HEK293 (cell line): ENCODE data around the gene CORT.
"Not testable (repeated sequence)": the region's sequence is repeated elsewhere in the genome, so short reads cannot be mapped to it uniquely, and the experiment has no call there.

ENCODE experiments used
- CTCF ChIA-PET: fragments of 350-600 bp; formaldehyde crosslinking; extraction: SDS; loops from one replicate; lab custom pipeline; 2021; ENCODE audit warnings: antibody characterized with exemption; lab: Yijun Ruan, JAX
- POLR2A ChIA-PET: fragments of 300-600 bp; formaldehyde crosslinking; extraction: SDS; loops from one replicate; lab custom pipeline; 2020; ENCODE audit warnings: antibody characterized with exemption, inconsistent platforms; lab: Yijun Ruan, JAX
- H3K27ac ChIP-seq: fragments of 200-500 bp; sonication (Bioruptor generic); 2 replicates; pipeline ENCODE4 v1.5.1; 2014; ENCODE audit warnings: low read depth, low read length, control low read depth, inconsistent platforms; ENCODE audit errors: extremely low read depth
- H3K36me3 ChIP-seq, 2 experiments: fragments of 200-500 bp in 1 of 2; sonication (Bioruptor generic) in 1 of 2; 1 replicate in 1 of 2; 2 replicates in 1 of 2; pipeline ENCODE4 v1.5.1; 2014 to 2017; ENCODE audit warnings: inconsistent platforms in 2 of 2, low read length in 2 of 2; ENCODE audit not compliant: control insufficient read depth in 2 of 2, insufficient read depth in 1 of 2
- H3K4me1 ChIP-seq: fragments of 200-500 bp; sonication (Bioruptor generic); 2 replicates; pipeline ENCODE4 v1.5.1; 2014; ENCODE audit warnings: mild to moderate bottlenecking, low read length, inconsistent platforms; ENCODE audit not compliant: control insufficient read depth, insufficient read depth
- H3K4me3 ChIP-seq: 2 replicates; pipeline ENCODE4 v1.5.1; 2011; ENCODE audit warnings: low read depth, mild to moderate bottlenecking, control low read depth, low read length, moderate library complexity
- H3K9me3 ChIP-seq: fragments of 200-500 bp; sonication (Bioruptor generic); 2 replicates; pipeline ENCODE4 v1.5.1; 2014; ENCODE audit warnings: low read depth, low read length, inconsistent platforms; ENCODE audit not compliant: control insufficient read depth, insufficient read depth
- GLIS1 ChIP-seq: fragments of 450-650 bp; formaldehyde crosslinking; IDR thresholded peaks from 2 replicates; pipeline ENCODE4 v1.5.1; 2016; ENCODE audit warnings: missing biosample characterization, missing genetic modification characterization
- OSR2 ChIP-seq: fragments of 450-650 bp; formaldehyde crosslinking; IDR thresholded peaks from 2 replicates; pipeline ENCODE4 v1.5.1; 2016; ENCODE audit warnings: missing biosample characterization, missing genetic modification characterization
- OVOL3 ChIP-seq: fragments of 450-650 bp; formaldehyde crosslinking; IDR thresholded peaks from 2 replicates; pipeline ENCODE4 v1.5.1; 2016; ENCODE audit warnings: missing biosample characterization, missing genetic modification characterization
- ZBTB21 ChIP-seq: fragments of 450-650 bp; formaldehyde crosslinking; IDR thresholded peaks from 2 replicates; pipeline ENCODE4 v1.5.1; 2017; ENCODE audit warnings: missing biosample characterization, missing genetic modification characterization
- ZNF112 ChIP-seq: fragments of 450-650 bp; formaldehyde crosslinking; IDR thresholded peaks from 2 replicates; pipeline ENCODE4 v1.5.0; 2017; ENCODE audit warnings: missing biosample characterization, missing genetic modification characterization
- ZNF121 ChIP-seq: fragments of 450-650 bp; formaldehyde crosslinking; IDR thresholded peaks from 2 replicates; pipeline ENCODE4 v1.5.1; 2016; ENCODE audit warnings: missing biosample characterization, missing genetic modification characterization
- ZNF211 ChIP-seq: fragments of 450-650 bp; formaldehyde crosslinking; IDR thresholded peaks from 2 replicates; pipeline ENCODE4 v1.5.1; 2016; ENCODE audit warnings: low read depth, missing biosample characterization, missing genetic modification characterization
- ZNF214 ChIP-seq: fragments of 450-650 bp; formaldehyde crosslinking; IDR thresholded peaks from 2 replicates; pipeline ENCODE4 v1.5.1; 2017; ENCODE audit warnings: missing biosample characterization, mild to moderate bottlenecking, missing genetic modification characterization, borderline replicate concordance
- ZNF292 ChIP-seq: fragments of 450-650 bp; formaldehyde crosslinking; IDR thresholded peaks from 2 replicates; pipeline ENCODE4 v1.5.1; 2016; ENCODE audit warnings: low read depth, missing biosample characterization, missing genetic modification characterization, borderline replicate concordance
- ZNF354C ChIP-seq: fragments of 450-650 bp; formaldehyde crosslinking; IDR thresholded peaks from 2 replicates; pipeline ENCODE4 v1.5.1; 2016; ENCODE audit warnings: missing biosample characterization, missing genetic modification characterization, low read depth, borderline replicate concordance
- ZNF404 ChIP-seq: fragments of 450-650 bp; formaldehyde crosslinking; IDR thresholded peaks from 2 replicates; pipeline ENCODE4 v1.5.1; 2017; ENCODE audit warnings: missing biosample characterization, missing genetic modification characterization
- ZNF449 ChIP-seq: fragments of 450-650 bp; formaldehyde crosslinking; IDR thresholded peaks from 2 replicates; pipeline ENCODE4 v1.5.1; 2017; ENCODE audit warnings: missing biosample characterization, mild to moderate bottlenecking, missing genetic modification characterization, moderate library complexity
- ZNF530 ChIP-seq: fragments of 450-650 bp; formaldehyde crosslinking; IDR thresholded peaks from 2 replicates; pipeline ENCODE4 v1.5.1; 2016; ENCODE audit warnings: low read depth, missing biosample characterization, missing genetic modification characterization
- ZNF621 ChIP-seq: fragments of 450-650 bp; formaldehyde crosslinking; IDR thresholded peaks from 2 replicates; pipeline ENCODE4 v1.5.1; 2017; ENCODE audit warnings: missing biosample characterization, missing genetic modification characterization
- ZNF654 ChIP-seq: fragments of 450-650 bp; formaldehyde crosslinking; IDR thresholded peaks from 2 replicates; pipeline ENCODE4 v1.5.1; 2016; ENCODE audit warnings: low read depth, missing biosample characterization, missing genetic modification characterization
- ZNF660 ChIP-seq: fragments of 450-650 bp; IDR thresholded peaks from 2 replicates; pipeline ENCODE4 v1.5.1; 2018; ENCODE audit warnings: missing biosample characterization, mild to moderate bottlenecking, missing genetic modification characterization
- ZNF664 ChIP-seq: fragments of 450-650 bp; formaldehyde crosslinking; IDR thresholded peaks from 2 replicates; pipeline ENCODE4 v1.5.1; 2016; ENCODE audit warnings: missing biosample characterization, missing genetic modification characterization
- TF ChIP-seq, protein P1 (sequence below): fragments of 450-650 bp; IDR thresholded peaks from 2 replicates; pipeline ENCODE4 v1.5.1; 2018; ENCODE audit warnings: missing biosample characterization, missing genetic modification characterization
- TF ChIP-seq, protein P2 (sequence below): fragments of 450-650 bp; formaldehyde crosslinking; IDR thresholded peaks from 2 replicates; pipeline ENCODE4 v1.5.1; 2017; ENCODE audit warnings: missing biosample characterization, missing genetic modification characterization
- TF ChIP-seq, protein P3 (sequence below): fragments of 450-650 bp; formaldehyde crosslinking; IDR thresholded peaks from 2 replicates; pipeline ENCODE4 v1.5.1; 2016; ENCODE audit warnings: missing biosample characterization, missing genetic modification characterization

Gene CORT

GRCh38 chr1:10456661-10457060, 6.8 kb downstream of the CORT start (continued):
- TF ChIP-seq, protein P1, sequence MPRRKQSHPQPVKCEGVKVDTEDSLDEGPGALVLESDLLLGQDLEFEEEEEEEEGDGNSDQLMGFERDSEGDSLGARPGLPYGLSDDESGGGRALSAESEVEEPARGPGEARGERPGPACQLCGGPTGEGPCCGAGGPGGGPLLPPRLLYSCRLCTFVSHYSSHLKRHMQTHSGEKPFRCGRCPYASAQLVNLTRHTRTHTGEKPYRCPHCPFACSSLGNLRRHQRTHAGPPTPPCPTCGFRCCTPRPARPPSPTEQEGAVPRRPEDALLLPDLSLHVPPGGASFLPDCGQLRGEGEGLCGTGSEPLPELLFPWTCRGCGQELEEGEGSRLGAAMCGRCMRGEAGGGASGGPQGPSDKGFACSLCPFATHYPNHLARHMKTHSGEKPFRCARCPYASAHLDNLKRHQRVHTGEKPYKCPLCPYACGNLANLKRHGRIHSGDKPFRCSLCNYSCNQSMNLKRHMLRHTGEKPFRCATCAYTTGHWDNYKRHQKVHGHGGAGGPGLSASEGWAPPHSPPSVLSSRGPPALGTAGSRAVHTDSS (tag by site-specific recombination): no peak
- TF ChIP-seq ZNF292 (tag by site-specific recombination) (no peak), OSR2 (tag by site-specific recombination) (no peak), ZNF449 (tag by site-specific recombination) (no peak), OVOL3 (tag by site-specific recombination) (no peak), ZNF121 (tag by site-specific recombination) (no peak)
- TF ChIP-seq, all 188 proteins: peak for 0

- H3K27ac ChIP-seq, H3K4me3 ChIP-seq, H3K9me3 ChIP-seq, POLR2A ChIA-PET, H3K4me1 ChIP-seq: not testable (repeated sequence)
- peak; percentile 94 for TF ChIP-seq ZNF664 (tag by site-specific recombination)
- CTCF ChIA-PET: interaction anchor here (0.6 to 1.2 kb wide), 3 partner anchors 28 to 37 kb away, joined by 3 to 4 read pairs (median 3); no protein-coding TSS in a partner anchor
- H3K36me3 ChIP-seq: peaks cover 19 to 45% of the 10 kb centered on the region in 2 experiments
These were observed 7.6 kb downstream of the CORT start for GRCh38 chr1:10457462-10457861.

GRCh38 chr1:10457875-10458274, 8.0 kb downstream of the CORT start:
- Histone ChIP-seq H3K4me1 (peaks cover 4% of the 10 kb centered on the region; the same call in 1 of the 2 replicates), H3K9me3 (no peaks in the 10 kb centered on the region), H3K4me3 (no peak overlapping the region), H3K36me3 (peaks cover 23 to 49% of the 10 kb centered on the region in 2 experiments), H3K27ac (no peak overlapping the region)
- ChIA-PET CTCF (interaction anchor here (0.6 to 1.1 kb wide), 4 partner anchors 9 to 341 kb away, joined by 3 to 4 read pairs (median 3); no protein-coding TSS in a partner anchor), POLR2A (interaction anchor here (0.7 kb wide), 1 partner anchor 11 kb away, joined by 6 read pairs; no protein-coding TSS in a partner anchor)
- TF ChIP-seq GLIS1 (tag by site-specific recombination) (no peak), ZNF354C (tag by site-specific recombination) (no peak), ZNF654 (tag by site-specific recombination) (no peak), ZNF621 (tag by site-specific recombination) (no peak), ZNF112 (tag by site-specific recombination) (no peak), ZNF530 (tag by site-specific recombination) (no peak), ZBTB21 (tag by site-specific recombination) (no peak), ZNF211 (tag by site-specific recombination) (no peak), ZNF214 (tag by site-specific recombination) (no peak), ZNF404 (tag by site-specific recombination) (no peak), ZNF660 (no peak)
- TF ChIP-seq, protein P2, sequence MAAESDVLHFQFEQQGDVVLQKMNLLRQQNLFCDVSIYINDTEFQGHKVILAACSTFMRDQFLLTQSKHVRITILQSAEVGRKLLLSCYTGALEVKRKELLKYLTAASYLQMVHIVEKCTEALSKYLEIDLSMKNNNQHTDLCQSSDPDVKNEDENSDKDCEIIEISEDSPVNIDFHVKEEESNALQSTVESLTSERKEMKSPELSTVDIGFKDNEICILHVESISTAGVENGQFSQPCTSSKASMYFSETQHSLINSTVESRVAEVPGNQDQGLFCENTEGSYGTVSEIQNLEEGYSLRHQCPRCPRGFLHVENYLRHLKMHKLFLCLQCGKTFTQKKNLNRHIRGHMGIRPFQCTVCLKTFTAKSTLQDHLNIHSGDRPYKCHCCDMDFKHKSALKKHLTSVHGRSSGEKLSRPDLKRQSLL (tag by site-specific recombination): no peak
- TF ChIP-seq, protein P3, sequence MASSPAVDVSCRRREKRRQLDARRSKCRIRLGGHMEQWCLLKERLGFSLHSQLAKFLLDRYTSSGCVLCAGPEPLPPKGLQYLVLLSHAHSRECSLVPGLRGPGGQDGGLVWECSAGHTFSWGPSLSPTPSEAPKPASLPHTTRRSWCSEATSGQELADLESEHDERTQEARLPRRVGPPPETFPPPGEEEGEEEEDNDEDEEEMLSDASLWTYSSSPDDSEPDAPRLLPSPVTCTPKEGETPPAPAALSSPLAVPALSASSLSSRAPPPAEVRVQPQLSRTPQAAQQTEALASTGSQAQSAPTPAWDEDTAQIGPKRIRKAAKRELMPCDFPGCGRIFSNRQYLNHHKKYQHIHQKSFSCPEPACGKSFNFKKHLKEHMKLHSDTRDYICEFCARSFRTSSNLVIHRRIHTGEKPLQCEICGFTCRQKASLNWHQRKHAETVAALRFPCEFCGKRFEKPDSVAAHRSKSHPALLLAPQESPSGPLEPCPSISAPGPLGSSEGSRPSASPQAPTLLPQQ: no peak
